Esophagus muscularis mucosa (tissue), 3 donors: ENCODE results near the gene BTG2.

ENCODE experiments used
- CTCF ChIP-seq, 3 experiments: fragments of 200-600 bp in 2 of 3; fragments of 450-650 bp in 1 of 3; sonication (generic) in 2 of 3; IDR thresholded peaks; one replicate each; pipeline ENCODE4 v1.5.1; 2017 to 2019; ENCODE audit warnings: antibody characterized with exemption in 3 of 3, mild to moderate bottlenecking in 2 of 3, moderate library complexity in 1 of 3
- POLR2A ChIP-seq: fragments of 450-650 bp; IDR thresholded peaks from one replicate; pipeline ENCODE4 v1.6.1; 2017; ENCODE audit warnings: antibody characterized with exemption, moderate library complexity, mild to moderate bottlenecking, low read depth

- no peak for TF ChIP-seq CTCF (IDR thresholded peaks at IDR 0.05)
- no peak for TF ChIP-seq POLR2A
Measured at GRCh38 chr1:203302456-203302855, 2.9 kb upstream of the BTG2 start.
